HepG2 (cell line): ENCODE results near the gene ZFPM1.

Experiments
- CCAR2 ChIP-seq: fragments of 200-400 bp; formaldehyde crosslinking; optimal IDR thresholded peaks from 2 replicates; pipeline ENCODE3; 2018; ENCODE audit warnings: low read depth, mild to moderate bottlenecking, low read length, moderate library complexity
- CTCF ChIP-seq: sonication (generic); formaldehyde crosslinking; IDR thresholded peaks from 2 replicates; pipeline ENCODE4 v1.5.0; 2020; ENCODE audit warnings: mild to moderate bottlenecking, missing genetic modification reagents, moderate library complexity
- FOXJ3 ChIP-seq: sonication (generic); formaldehyde crosslinking; IDR thresholded peaks from 2 replicates; pipeline ENCODE4 v1.4.0; 2020; ENCODE audit warnings: missing genetic modification reagents, mild to moderate bottlenecking, borderline replicate concordance
- JUN ChIP-seq: sonication (generic); formaldehyde crosslinking; IDR thresholded peaks from 2 replicates; pipeline ENCODE4 v1.4.0; 2020; ENCODE audit warnings: mild to moderate bottlenecking, missing genetic modification reagents
- STAT5B ChIP-seq: sonication (generic); formaldehyde crosslinking; IDR thresholded peaks from 2 replicates; pipeline ENCODE4 v1.4.0; 2020; ENCODE audit warnings: missing genetic modification reagents
- ZMAT3 ChIP-seq: sonication (generic); formaldehyde crosslinking; conservative IDR thresholded peaks from 2 replicates; pipeline ENCODE4 v1.7.0; 2021; ENCODE audit warnings: missing genetic modification reagents

GRCh38 chr16:88548985-88549384 lies 95.9 kb downstream of the ZFPM1 start:
- no peak for TF ChIP-seq JUN (CRISPR knock-in tag)
- TF ChIP-seq FOXJ3 (CRISPR knock-in tag): no peak
- no peak for TF ChIP-seq CCAR2
- TF ChIP-seq CTCF: no peak
- no peak for TF ChIP-seq STAT5B
- no peak for TF ChIP-seq ZMAT3 (CRISPR knock-in tag)
